Stimulated activated CD8-positive, alpha-beta memory T cell treated with anti-CD3 and anti-CD28 coated beads, Interleukin-12 subunit alpha, Interleukin-12 subunit beta, amount 100 ng/mL, for 24 hours (primary cell): ENCODE results near the gene SCNN1G.
A peak's percentile ranks its signal among the peaks of the same experiment; 100 is the strongest.
"Not testable (repeated sequence)": the region's sequence is repeated elsewhere in the genome, so short reads cannot be mapped to it uniquely, and the experiment has no call there.

Experiments used
- DNase-seq: peaks from one replicate; pipeline ENCODE4 v3.0.0-alpha.2; 2020; ENCODE audit errors: extremely low read depth

SCNN1G gene, protein sequence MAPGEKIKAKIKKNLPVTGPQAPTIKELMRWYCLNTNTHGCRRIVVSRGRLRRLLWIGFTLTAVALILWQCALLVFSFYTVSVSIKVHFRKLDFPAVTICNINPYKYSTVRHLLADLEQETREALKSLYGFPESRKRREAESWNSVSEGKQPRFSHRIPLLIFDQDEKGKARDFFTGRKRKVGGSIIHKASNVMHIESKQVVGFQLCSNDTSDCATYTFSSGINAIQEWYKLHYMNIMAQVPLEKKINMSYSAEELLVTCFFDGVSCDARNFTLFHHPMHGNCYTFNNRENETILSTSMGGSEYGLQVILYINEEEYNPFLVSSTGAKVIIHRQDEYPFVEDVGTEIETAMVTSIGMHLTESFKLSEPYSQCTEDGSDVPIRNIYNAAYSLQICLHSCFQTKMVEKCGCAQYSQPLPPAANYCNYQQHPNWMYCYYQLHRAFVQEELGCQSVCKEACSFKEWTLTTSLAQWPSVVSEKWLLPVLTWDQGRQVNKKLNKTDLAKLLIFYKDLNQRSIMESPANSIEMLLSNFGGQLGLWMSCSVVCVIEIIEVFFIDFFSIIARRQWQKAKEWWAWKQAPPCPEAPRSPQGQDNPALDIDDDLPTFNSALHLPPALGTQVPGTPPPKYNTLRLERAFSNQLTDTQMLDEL

DNA sequence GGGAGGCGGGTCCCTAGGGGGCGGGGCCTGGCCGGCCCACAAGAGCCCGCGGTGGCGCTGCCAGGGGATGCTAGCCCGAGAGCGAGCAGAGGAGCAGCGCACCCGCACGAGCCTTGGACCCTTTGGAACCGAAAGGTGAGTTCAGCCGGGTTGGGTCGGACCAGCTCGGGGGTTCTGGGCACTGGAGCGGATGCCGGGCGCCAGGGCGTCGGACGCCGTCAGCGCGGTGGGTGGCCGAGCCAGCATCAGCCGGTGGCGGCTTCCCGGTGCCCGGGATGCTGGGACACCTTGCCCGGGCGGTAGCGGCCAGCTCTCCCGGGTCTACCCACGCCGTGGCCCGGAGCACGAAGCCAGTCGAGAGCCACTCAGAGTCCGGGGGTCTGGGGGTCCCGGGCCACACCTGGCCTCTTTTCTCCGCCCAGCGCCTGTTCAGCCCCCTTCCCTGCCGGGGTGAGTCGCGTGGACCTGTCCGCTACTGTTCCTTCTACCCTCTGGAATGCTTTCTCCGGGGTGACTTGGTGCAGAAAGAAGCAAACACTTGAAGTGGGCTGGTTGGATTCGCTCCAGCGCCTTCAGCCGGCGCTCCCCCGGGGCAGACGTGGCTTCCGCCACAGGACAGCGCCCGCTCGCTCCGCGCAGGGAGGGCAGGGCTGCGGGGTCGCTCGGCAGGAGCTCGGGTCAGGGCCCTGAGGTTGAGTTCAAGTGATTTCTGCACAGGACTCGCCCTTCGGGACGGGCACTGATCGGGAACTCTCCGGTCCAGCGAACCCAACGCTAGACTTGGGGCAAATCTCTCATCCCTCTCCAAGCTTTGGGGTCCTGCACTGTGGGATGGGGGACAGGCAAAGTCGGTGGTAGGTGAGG, at the start of gene SCNN1G:
Gene SCNN1G (plus strand): TSS at position 67 of the 864 bp plus-strand sequence. CDS start 3,527 bp downstream, outside the sequence.
- no peak for DNase-seq

DNA sequence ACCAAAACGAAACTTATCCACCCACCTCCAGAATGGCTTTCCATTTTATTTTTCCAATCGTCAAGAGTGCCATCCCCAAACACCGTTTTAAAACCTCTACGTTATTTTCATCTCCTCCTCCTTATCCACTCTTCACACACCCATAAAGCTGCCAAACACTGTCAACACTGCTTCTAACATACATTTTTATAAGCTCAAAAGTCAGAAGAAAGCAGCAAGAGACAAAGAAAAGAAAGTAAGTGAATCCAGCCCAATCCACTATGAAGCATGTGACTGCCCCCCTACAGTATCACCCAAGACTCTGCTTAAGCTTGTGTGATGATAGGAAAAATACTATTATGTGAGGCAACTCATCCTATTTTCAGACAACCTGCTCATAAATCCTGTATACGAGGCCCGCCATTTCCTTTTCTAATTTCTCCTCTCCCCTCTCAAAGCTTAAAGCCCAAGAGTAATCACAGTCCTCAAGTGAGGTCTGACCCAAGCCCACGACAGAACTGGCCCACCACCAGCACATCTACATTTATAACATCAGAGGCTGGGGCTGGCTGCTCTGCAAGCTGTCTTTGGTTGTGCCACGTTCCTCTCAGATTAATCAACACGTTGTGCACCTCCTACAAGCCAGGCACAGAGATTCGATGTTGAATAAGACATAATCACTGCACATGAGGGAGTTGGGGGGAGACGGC, 49.6 kb upstream of the SCNN1G start:
- DNase-seq, result no peak

DNA sequence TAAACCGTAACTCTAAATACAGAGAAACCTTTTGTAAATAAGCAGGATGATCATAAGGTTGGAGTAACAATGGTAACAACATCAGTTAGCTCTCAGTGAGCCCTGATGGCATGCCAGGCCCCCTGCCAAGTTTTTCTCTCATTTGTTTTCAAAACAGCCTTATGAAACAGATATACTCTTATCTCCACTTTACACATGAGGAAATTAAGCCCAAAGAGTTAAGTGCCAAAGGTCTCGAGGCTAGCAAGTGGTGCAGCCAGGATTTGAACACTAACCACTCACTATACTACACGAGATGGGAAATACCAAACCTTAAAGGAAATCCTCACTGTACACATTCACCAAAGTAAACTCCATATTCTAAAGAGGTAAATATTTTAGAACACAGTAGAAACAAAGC, 48.3 kb upstream of the SCNN1G start:
- no peak for DNase-seq

DNA sequence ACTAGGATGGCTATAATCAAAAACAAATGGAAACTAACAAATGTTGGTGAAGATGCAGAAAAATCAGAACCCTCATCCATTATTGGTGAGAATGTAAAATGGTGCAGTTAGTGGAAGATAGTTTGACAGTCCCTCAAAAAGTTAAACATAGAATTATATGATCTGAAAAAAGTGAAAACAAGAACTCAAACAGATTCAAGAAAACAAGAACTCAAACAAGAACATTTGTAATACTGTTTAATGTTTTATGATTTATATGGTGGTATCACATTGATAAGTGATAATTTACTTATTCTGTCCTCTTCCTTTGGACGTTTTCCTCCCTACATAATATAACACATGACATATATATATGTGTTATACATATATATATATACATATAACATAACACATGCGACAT, 45.3 kb upstream of the SCNN1G start:
- no peak for DNase-seq

DNA sequence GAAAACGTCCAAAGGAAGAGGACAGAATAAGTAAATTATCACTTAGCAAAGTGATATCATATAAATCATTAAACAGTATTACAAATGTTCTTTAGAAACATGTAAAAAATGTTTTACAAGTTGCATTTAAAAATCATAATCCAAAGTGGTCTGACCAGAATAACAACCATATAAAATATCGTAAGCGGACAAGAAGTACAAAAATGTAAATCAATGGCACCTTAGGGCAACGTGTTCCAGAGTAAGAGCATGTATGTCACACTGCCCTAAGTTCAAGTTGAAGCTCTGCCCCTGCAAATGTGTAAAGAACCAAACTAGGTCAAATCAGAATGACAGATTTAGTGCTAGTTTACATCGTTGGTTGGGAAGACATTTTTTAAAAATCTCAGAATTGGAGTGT, 44.7 kb upstream of the SCNN1G start:
- no peak for DNase-seq

DNA sequence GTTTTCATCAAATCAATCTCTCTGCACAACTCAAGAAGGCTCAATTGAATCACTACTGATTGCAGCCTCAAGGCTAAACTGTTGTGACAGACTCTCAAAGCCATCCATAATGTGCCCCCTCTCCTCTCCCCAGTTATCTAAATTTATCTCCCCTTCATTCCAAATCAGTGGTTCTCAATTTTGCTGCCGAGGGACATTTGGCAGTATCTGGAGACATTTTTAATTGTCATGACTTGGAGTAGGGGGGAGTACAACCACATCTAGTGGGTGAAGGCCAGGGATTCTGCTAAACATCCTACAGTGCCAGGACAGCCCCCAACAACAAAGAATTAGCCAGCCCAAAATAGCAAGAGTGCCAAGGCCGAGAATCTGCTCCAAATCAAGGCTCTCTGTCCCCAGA, 42.4 kb upstream of the SCNN1G start:
- no peak for DNase-seq

DNA sequence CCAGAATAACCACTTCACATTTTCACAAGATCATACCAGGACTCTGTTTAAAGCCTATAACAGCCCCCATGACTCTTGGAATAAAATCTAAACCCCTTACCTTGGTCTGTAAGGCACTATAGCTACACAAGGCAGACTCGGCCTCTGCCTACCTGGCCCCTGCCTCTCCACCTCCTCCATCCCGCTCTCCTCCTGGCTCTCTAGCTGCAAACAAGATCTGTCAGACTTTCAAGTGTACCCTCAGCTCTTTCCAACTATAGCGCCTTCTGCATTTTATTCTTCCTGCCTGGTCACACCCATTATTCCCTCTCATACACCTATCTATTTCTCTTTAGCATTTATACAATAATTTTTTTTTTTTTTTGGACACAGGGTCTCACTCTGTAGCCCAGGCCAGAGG, 41.5 kb upstream of the SCNN1G start:
- DNase-seq, result no peak

DNA sequence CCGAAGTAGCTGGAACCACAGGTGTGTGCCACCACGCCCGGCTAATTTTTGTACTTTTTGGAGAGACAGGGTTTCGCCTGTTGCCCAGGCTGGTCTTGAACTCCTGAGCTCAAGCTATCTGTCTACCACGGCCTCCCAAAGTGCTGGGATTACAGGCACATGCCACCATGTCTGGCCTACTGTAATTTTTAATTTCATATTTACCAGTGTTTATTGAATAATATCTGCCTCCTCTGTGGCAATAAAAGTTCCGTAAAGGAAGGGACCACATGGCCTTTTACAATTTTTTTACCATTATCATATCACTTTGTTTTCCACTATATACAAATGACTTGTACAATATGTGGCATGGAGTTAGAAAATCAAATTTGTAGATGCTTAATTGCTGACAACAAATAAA, 41.0 kb upstream of the SCNN1G start:
- DNase-seq, result no peak

DNA sequence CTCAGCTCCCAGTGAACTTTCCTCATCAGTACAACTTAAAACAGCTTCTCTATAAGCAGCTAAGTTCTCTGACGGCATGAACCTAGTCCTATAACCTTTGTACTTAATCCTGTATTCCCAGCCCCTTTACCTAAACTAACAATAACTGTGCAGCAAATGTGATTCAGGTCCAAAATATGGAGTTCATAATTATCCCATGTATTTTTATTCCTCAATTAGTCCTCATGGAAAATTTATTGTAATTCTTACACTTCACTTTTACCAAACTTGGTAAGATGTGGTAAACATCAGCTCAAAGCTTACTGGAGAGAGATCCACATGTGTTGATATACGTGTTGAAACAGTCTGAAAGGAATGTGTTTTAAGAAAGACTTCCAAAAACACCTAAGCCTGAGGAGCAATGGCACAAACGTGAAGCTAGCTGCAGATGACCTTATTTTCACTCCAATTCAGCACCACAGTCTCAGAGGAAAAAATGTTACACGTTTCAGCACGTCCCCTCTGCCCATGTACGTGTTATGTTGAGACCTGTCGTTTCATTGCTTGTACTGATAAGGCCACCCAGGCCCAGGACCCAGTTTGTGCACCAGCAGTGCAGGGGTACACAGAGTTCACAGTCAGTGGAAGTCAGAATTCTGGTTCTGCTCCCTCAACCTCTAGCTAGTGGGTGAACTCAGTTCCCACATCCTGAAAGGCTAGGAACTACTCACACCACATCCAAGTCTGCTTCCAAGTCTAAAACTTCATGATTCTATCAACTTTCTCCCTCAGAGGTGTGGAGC, 40.4 kb upstream of the SCNN1G start:
- DNase-seq, result no peak

DNA sequence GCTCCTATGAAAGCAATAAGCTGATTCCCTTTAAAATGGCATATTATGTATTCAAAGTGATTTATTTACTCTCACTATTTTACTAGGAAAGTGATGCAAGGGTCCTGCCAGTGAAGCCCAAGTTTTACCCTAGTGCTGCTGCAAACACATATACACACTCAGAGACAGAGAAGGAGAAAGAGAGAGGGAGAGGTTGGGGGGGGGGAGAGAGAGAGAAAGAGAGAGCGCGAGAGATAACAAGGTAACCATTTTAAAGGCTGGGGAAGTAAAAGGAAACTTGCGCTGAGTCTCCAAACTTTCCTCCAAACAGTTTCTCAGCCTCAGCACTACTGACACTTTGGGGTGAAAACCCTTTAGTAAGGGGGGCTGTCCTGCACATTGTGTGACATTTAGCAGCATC, 39.2 kb upstream of the SCNN1G start:
- DNase-seq, result no peak

DNA sequence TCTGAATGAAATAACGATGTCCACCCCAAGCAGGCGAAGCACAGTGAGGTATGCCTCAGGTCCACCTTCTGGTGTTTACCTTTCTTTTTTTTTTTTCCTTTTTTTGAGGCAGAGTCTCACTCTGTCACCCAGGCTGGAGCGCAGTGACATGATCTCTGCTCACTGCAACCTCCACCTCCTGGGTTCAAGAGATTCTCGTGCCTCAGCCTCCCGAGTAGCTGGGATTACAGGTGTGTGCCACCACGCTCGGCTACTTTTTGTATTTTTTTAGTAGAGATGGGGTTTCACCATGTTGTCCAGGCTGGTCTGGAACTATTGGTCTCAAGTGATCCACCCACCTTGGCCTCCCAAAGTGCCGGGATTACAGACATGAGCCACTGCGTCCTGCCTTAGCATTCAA, 38.2 kb upstream of the SCNN1G start:
- DNase-seq, result not testable (repeated sequence)

DNA sequence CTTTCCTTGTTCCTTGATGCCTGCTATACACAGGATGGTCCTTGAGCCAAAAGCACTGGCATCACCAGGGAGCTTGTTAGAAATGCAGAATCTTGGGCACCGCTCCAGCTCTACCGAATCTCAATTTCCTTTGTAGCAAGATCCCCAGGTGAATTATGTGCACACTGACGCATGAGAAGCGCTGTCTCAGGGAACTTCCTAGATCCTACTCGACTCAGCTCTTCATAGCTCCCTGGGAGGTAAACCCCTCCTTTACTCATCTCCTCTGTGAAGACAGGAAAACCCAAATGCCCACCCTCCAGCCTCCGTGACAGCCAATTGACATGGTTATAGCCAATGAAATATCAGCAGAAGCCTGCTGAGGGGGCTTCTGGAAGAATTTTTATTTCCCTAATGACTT, 37.4 kb upstream of the SCNN1G start:
- DNase-seq, result no peak

DNA sequence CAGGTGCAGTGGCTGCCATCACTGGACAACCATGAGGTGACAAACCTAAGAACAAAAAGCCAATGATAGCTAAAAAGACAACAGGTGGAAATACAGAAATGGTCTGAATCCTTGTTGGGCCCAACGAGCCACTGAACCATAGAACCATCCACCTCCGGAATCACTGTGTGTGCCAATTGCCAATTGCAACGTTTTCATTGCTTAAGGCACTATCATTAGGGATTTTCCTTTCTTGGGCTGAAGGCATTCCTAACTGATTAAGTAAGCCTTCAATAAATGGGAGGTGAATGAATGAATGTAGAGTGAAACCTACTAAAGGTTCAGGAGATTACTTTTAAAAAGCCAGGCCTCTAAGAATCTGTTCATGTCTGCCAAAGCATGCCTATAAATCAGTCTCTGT, 36.9 kb upstream of the SCNN1G start:
- no peak for DNase-seq

DNA sequence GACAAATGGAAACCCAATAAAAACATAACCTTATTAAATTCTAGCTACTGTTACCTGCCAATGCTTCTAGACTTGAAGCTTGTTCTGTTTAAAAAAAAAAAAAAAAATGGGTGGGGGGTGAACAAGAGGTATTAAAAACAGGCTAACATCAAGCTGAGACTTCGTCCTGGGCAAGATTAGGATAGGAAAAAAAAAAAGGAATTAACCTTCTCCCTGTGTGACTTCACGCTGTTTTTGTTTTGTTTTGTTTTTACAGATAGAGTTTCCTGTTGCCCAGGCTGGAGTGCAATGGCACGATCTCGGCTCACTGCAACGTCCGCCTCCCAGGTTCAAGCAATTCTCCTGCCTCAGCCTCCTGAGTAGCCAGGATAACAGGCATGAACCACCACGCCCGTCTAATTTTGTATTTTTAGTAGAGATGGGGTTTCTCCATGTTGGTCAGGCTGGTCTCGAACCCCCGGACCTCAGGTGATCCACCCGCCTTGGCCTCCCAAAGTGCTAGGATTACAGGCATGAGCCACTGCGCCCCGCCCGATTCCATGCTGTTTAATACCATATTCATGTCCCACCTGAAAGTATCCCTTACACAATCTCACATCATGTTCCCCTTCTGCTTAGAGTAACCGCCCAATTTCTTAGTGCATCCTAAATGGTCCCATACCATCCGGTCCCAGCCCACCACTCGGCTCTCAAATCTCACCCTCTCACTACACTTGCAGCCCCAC, 35.5 kb upstream of the SCNN1G start:
- DNase-seq, result no peak

DNA sequence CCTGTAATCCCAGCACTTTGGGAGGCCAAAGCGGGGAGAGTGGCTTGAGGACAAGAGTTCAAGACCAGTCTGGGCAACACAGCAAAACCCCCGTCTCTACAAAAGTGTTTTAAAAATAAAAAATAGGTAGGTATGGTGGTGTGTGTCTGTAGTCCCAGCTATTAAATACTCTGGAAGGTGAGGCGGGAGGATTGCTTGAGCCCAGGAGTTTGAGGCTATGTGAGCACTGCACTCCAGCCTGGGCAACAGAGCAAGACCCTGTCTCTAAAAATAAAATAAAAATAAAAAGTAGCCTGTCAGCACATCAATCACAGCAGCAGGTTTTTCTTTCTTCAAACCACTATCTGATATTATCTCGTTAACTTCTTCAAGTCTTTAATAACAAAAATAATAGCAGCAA, 34.9 kb upstream of the SCNN1G start:
- no peak for DNase-seq

DNA sequence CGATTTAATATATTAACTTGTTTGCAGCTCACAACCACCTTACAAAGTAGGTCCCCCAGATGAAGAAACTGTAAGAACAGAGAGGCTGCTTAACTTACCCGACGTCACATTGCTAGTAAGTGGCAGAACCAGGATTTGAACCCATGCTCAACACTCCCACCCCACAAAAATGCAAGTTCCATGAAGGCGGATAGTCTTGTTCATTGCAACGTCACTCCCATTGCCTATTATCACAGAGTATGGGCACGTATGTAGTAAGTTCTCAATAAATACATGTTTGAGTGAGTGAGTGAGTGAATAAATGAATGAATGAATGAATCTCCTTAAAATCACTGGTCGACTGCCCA, 34.4 kb upstream of the SCNN1G start:
- no peak for DNase-seq

DNA sequence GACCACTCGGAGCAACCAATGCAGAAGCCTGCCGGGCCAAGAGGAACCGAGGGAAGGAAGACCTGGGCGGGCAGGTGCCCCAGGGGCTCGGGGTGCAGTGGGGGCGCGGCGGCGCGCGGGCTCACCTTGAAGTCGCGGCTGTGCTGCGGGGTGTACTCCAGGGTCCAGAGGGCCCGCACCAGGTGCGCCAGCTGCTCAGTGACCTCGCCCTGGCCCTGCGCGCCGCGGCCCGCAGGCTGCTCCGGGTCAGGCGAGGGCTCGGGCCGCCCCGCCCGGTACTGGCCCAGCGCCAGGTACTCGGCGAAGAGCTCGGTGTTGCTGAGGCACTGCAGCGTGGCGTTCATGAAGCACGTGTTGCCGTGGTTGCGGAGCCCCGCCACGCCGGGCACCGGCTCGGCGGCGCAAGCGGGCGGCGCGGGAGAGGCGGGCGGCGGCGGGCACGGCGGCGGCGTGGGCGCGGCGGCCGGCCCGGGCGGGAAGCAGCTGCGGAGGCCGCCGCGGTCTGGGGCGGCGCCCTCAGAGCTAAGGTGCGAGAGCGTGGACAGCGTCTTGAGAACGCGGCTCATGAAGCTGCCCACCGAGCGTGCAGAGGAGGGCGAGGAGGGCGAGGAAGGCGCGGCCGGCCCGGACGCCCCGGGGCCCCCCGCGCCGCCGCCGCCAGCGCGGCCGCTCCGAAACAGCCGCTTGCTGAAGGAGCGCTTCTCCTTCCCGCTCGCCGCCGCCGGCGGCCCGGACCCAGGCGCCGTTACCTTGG, 33.9 kb upstream of the SCNN1G start:
- DNase-seq, result peak; percentile 2

DNA sequence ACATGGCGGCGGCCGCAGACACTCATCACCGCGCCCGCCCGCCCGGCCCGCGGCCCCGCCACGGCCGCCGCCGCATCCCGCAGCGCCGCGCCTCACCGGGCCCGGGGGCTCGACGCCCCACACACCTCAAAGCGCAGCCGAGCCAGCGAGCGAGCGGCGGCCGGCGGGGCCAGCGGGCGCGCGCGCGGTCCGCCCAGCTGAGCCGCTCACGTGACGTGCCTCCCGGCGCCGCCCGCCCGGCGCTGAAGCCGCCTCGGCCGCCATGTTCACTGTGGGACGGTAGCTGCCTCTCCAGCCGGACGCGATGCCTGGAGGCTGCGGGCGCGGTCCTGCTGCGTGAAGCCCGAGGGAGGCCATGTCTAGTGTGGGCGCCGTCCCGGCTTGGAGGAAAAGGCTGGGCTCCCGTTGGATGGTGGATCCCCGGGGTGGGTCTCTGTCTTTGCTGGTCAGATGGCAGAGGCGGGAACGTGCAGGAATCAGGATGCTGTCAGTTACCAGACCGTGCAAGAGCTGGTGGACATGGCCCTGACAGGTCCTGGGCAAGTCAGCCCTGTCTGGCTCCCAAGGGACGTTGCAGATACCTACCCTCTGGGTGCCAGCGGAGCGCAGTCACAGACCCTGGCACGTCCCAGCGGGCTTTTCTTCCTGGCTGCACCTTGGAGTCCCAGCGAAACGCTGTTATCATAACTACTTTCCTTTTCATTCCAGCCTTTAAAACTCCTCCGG, 33.1 kb upstream of the SCNN1G start, which contains the start of gene USP31:
Gene USP31 (minus strand): TSS at position 186 of the 726 bp plus-strand sequence. CDS start 182 bp downstream, at position 4.
- peak; percentile 77 for DNase-seq

DNA sequence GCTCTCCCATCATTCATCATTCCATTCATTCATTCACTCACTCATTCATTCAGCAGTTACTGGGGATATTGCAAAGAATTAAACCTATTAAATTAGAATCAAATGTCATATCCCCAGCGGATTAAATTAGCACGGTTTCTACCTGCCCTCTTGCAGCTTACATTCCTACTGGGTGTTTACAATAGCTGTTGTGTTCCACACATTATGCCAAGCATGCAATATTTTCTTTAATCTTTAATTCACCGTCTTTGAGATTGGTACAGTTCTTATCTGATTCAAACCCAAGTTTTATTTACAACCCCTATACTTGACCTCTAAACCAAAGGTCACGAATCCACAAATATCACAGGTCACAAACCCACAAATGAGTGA, 32.6 kb upstream of the SCNN1G start:
- DNase-seq, result no peak
